GM12865 (cell line): ENCODE results near the gene WIPF2.

ENCODE experiments used
- DNase-seq: peaks from one replicate; pipeline ENCODE4 v3.0.0; 2010; ENCODE audit warnings: low read depth
- H3K4me3 ChIP-seq: 2 replicates; pipeline ENCODE4 v1.5.1; 2011; ENCODE audit warnings: mild to moderate bottlenecking, low read depth, low read length, control low read depth
- TF ChIP-seq, protein P1 (sequence below): IDR thresholded peaks from 2 replicates; pipeline ENCODE4 v1.5.1; 2011; ENCODE audit warnings: low read length, control low read depth, low read depth, inconsistent platforms; ENCODE audit not compliant: insufficient read depth; ENCODE audit errors: missing control alignments

WIPF2 gene

DNA sequence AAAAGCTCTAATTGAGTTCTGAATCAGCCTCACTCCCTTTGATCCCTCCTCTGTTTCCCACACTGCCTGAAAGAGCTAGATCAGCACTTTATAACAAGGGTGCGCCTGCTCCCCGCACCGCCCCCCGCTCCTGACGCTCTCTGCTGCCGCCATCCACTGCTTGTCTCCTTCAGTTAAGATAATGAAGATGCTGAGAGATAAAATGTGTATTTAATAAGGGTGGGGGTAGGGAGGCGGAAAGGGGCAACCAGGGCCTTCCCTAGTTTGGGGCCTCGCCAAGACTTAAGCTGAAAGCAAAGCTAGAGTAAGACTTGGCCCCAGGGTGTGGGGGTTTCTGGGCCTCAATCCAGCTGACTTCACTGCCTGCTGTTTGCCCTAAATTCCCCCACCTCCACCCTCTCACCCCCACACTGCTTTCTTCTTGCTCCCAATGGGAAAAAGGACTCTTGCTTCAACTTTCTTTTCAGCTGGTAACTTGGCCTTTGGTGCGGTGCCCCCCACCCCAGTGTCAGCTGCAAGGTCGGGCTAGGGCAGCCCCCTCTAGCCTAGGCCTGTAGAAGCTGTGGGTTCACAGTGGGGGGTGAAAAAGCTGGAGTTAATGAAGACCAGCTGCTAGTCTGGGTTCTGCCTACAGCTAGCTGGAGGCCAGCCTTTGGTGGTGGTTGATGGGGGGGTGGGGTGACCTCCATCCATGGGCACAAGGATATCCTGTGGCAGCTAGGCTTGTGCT, 88.1 kb downstream of the WIPF2 start:
- DNase-seq = no peak
- H3K4me3 ChIP-seq = no peak overlapping the region
- TF ChIP-seq, protein P1, sequence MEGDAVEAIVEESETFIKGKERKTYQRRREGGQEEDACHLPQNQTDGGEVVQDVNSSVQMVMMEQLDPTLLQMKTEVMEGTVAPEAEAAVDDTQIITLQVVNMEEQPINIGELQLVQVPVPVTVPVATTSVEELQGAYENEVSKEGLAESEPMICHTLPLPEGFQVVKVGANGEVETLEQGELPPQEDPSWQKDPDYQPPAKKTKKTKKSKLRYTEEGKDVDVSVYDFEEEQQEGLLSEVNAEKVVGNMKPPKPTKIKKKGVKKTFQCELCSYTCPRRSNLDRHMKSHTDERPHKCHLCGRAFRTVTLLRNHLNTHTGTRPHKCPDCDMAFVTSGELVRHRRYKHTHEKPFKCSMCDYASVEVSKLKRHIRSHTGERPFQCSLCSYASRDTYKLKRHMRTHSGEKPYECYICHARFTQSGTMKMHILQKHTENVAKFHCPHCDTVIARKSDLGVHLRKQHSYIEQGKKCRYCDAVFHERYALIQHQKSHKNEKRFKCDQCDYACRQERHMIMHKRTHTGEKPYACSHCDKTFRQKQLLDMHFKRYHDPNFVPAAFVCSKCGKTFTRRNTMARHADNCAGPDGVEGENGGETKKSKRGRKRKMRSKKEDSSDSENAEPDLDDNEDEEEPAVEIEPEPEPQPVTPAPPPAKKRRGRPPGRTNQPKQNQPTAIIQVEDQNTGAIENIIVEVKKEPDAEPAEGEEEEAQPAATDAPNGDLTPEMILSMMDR = no peak

DNA sequence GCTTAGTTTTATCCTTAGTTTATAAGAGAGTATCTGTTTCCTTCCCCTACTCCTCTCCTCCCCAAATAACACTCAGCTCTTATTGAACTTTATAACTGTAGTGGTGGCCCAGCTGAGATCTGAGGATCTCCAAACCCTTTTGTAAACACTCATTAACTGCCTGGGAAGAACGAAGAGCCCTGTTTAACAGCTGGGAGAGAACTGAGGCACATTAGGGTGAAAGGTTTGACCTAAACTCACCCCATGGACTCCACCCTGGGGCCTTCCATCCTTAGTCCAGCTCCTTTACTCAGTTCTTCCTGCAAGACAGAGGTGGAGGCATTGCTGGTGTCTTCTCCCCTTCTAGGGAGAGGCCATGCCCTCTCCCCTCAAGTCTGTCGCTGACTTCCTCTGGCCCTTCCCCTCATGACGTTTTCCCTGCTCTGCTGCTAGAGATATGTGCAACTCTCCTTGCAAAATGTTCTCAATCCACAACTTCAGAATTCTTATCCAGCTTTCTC, 88.7 kb downstream of the WIPF2 start:
- H3K4me3 ChIP-seq = no peak overlapping the region
- TF ChIP-seq, protein P1 = no peak
- no peak for DNase-seq

DNA sequence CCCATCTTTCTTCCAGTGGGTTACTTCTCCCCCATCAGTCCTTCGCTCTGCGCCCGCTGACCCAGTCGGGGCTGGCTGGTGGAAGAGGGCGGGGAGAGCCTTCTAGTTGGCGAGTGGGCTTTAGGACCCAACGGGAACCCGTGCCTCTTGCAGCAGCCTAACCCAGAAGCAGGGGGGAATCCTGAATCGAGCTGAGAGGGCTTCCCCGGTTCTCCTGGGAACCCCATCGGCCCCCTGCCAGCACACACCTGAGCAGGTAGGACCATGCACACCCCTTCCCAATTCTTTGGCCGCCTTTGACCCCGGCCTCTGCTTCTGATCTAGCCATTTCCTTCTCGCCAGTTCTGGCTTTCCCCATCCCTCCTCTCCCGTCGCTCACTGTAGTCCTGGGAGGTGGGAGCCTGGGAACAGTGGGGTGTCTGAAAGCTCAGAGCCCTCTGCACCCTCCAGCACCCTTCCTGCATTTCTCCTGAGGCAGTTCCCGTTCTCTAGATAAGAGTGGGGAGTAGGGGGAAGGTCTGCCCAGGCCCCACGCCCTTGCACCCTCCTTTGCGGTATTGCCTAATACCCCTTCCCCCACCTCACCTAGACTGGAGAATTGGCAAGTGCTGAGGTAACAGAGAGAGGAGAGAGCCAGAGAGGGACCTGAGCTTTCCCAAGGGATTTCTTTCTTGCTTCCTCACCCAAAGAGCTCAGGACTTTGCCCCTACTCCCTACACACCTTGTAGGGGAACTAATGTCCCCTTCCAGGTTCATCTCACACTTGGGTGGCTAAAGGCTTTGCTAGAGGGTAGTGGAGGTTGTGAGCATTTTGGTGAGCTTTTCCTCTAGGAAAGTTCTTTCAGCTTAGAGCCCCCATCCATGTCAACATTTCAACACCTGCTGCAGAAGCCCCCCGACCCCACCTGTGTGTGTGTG, 90.2 kb downstream of the WIPF2 start, which contains the start of gene RARA:
Gene RARA (plus strand): TSS at position 150 of the 918 bp plus-strand sequence. CDS start 22,039 bp downstream, outside the sequence.
- TF ChIP-seq, protein P1 = no peak
- DNase-seq = peak; percentile 54
- peak within 1 kb of the TSS; percentile 35 for H3K4me3 ChIP-seq

DNA sequence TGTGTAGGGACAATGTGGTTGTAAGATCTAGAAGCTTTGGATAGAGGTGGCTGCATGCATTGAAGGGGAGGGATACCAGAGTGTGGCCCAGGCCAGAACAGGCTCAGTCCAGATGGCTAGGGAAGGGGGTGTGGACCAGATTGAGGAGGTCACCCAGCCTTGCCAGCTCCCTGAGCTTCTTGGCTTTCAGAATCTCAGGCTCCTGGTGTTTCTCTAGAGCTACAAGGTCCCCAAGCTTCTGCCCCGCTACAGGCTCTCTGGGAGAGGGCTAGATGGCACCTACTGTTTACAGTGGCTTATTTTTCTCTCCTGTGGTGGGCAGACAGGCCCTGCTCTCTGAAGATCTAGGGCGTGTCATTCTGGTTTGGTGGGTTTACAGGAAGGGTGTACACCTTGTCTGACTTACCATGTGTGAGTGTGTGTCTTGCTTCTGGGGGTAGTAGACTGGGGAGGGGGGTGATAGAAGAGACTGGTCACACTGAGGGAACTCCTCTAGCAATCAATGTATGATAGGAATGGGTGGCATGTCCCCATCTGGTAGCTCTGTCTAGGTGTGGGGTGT, 90.9 kb downstream of the WIPF2 start:
- TF ChIP-seq, protein P1 = no peak
- DNase-seq = no peak
- 0 out of 2 replicates have a peak overlapping the region, but pooled peaks have one; percentile 8 for H3K4me3 ChIP-seq

DNA sequence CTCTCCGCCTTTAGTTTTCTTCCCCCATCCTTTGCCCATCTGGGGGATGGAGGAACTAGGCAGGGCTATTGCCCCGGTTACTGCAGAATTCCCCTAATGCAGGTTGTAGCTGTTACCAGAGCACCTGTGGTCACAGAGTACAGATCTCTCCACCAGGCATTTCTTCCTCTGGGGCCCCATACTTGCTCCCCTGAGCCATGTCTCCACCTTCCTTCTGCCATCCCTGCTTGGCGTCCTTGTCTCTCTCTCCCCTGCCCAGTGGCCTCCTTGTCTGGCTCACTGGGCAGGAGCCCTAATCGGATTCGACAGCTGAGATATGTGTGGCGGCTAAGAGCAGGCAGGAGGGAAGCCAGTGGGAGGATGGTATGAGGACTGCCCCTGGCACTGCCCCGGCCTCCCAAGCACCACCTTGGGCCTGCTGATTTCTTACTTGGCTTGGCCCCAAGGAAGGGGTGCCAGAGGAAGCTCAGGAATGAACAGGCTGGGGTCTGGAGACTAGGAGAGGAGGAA, 91.8 kb downstream of the WIPF2 start:
- TF ChIP-seq, protein P1 = no peak
- peak overlapping the region; percentile 7; the same call in 1 of the 2 replicates for H3K4me3 ChIP-seq
- no peak for DNase-seq

DNA sequence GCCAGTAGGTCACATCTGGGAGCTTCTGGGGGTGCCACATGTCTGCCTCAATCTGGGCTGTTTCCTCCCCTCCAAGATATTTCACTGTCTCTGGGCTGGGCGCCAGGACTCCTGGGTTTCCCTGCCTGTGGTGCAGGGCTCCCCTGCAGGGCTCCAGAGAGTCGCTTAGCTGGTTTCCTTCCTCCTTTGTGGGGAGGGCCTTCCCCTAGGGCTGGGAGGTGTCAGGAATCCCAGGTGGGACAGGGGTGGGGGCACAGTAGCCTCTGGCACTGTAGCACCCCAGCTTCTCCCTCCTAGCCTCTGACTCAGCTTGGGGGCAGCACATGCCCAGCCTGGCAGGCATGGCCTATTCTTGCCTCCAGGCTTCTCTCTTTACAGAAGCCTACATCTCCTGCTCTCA, 92.5 kb downstream of the WIPF2 start:
- DNase-seq = no peak
- H3K4me3 ChIP-seq = no peak overlapping the region; the same call in 1 of the 2 replicates
- TF ChIP-seq, protein P1 = no peak
